GM19043 (cell line): ENCODE data around the gene EPHB6.
A peak's percentile ranks its signal among the peaks of the same experiment; 100 is the strongest.

Experiments used
- ATAC-seq: cut with Tn5 transposase; IDR thresholded peaks from one replicate; pipeline ENCODE4 v1.9.1; 2021; ENCODE audit warnings: low read depth; ENCODE audit not compliant: unreplicated experiment

The EPHB6 gene

DNA sequence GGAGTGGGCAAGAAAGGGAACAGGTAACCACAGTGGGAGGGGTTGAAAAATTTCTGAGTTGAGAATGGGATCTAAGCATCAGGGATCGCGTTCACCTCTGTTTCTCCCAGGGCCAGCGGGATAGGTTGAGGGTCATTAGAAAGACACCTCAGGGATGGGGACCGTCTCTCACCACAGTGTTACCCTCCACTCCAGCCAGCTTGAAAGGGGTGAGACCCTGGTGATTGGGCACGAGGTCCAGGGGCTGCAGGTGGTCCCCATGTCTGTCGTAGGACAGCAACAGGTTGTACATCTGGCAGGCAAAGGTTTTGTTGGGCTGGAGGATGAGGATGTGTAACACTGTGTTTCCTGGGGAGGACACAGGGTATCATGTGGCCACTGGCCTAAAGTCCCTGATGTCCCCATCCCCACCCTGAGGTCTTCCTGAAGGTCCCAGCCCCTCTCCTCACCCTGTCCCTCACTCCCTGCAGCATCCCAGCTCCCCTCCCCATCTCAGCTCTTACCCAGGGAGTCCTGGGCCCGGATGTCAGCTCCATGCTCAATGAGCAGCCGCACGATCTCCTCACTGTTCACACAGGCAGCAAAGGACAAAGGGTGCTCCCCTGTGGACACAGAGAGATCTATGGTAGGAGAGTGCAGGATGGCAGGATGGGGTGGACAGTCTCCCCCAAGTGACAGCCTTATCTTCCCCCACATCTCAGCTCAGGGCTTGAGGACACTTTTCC lies 21.5 kb downstream of the EPHB6 start:
- ATAC-seq, result no peak

- ATAC-seq, result no peak
Measured at GRCh38 chr7:142876991-142877910, 22.4 kb downstream of the EPHB6 start.

GRCh38 chr7:142878315-142878714 lies 23.4 kb downstream of the EPHB6 start:
- no peak for ATAC-seq

DNA sequence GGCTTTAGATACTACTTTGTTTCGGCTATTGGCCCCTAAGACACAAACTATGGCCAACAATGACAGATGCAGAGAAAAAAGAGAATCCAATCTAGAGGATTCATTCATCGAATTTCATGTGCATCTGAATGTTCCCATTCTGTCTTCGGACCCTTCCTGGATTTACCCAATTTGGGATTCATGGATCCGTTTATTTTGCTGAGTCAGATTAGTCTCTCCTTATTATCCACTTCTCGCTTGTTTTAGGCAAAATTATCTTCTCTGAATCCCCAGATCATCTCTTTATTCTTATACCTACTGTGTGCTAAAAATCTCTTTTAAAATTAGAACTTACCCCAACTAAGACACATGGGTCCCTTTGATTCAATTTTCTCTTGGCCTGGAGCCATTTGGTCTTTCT lies 24.2 kb downstream of the EPHB6 start:
- no peak for ATAC-seq

GRCh38 chr7:142880876-142881505 lies 26.1 kb downstream of the EPHB6 start:
- peak; percentile 78 for ATAC-seq

GRCh38 chr7:142881586-142882337 lies 26.9 kb downstream of the EPHB6 start:
- no peak for ATAC-seq

DNA sequence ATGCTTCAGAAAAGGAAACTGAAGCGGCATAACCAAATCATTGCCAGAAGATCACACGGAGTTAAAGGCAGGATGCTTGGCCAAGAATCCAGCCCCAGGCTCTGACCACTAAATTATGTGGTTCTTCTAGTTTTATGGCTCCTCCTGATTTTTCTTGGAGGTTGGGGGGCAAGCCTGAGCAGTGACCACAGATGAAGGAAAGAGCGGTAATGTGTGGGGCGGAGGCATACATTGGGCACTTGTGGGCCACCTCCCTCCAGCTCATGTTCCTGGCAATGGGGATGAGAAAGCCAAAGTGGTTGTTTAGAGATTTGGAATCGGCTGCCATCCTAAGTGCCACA lies 27.4 kb downstream of the EPHB6 start:
- ATAC-seq, result no peak

DNA sequence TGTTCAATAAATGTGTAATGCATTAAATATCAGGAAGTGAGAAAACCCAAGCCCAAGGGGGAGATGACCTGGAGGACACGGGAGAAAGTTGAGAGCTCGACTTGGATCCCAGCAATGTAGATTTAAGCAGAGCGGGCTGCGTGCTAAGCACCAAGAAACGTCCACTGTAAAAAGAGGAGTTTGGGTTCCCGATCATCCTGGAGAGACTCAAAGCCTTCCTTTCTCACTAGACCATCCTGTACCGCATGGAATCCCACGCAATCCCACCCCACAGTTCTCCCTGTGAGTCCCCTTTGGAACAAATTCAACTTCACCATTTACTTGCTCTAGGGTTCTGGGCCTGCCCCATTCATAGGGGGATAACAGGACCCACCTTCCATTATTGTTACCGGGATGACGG lies 28.3 kb downstream of the EPHB6 start:
- ATAC-seq, result no peak

DNA sequence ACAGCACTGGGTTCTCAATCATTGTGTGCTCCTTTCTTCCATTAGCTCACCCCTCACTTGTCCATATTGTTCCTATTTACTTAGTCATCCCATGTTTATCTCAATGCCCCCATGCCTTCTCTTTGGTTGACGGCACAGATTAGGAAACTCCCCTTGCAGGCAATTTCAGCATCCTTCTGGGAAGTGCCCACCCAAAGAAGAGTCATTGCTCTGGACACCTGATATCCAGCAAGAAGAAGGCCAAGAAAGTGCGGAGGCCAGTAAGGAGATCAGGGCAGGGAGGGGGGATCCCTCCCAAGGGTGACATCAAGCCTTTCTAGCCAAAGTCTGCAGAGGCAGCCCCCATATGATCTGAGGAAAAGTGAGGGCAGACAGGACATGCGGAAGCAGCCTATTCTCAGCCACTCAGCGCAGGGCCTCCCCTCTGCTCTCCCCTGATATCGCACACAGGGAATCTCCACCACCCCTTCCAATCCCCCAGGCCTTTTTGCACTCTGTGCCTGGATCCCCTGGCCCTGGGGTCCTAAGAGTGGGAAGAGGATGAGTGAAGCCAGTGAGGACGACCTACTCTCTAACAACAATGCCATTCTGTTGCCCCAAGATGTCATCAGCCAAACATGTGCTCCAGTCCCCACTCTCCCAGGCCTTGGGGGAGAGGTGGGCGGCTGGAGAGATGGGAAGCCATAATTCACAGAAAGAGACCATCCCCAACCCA lies 28.9 kb downstream of the EPHB6 start:
- ATAC-seq, result no peak

GRCh38 chr7:142884286-142884640 lies 29.4 kb downstream of the EPHB6 start:
- no peak for ATAC-seq

DNA sequence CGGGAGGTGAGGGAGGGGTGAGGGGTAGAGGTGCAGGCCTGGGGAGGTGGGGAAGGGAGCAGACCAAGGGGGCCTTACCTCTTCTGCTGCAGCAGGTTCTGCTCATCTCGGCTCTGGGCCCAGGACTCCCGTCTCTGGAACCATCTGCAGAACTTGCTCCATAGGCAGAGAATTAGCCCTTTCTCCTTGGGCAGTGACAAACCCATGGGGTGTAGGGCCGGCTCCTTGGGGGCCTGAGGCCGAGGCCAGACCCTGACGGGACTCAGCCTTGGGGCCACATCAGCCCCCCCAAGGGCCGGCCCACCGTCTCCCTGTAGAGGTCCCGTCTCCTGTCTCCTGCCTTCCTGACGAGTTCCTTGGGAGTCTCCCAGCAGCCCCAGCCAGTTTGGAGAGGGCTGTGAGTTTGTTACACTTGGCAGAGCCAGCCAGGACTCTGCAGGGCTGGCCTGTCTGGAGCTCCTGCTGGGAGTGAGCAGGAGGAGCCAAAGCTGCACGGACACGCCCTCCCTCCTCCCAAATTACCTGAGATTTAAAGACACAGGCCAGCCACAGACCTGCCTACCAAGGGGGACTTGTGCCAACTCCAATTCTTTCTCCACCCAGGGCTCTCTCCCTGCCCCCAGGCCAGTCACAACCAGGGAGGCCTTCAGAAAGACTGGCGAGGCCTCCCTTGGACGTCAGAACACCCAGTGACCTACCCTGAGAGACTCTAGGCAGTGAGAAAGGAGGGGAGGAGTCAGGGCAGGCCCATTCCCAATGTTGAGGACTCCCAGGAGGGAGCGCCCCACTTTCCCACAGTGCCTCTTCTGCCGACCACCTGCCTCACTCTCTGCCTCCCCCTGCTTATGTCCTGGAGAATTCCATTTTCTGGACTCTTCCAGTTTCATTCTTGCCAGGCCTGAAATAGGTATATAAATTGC lies 30.7 kb downstream of the EPHB6 start, which contains the start of gene TRPV6:
TSS of gene TRPV6 (minus strand) at position 435 of the 920 bp plus-strand sequence.
- no peak for ATAC-seq

DNA sequence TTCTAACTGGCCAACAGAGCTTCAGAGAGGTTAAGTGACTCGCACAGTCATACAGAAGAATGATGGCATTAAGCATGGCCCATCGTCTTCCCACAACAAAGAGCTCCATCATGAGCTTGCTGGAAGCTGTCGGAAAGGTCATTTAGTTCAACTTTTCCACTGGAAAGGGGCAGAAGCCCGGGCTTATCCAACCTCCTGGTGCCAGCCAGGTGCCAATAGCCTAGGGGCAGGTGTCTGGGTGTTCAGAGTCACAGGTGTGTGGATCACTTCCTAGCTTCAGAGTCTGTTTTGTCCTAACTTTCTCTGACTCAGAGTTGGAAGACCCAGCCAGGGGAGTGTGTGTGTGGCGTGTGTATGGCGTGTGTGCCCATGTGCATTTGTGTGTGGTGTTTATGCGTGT lies 32.0 kb downstream of the EPHB6 start:
- ATAC-seq, result no peak

DNA sequence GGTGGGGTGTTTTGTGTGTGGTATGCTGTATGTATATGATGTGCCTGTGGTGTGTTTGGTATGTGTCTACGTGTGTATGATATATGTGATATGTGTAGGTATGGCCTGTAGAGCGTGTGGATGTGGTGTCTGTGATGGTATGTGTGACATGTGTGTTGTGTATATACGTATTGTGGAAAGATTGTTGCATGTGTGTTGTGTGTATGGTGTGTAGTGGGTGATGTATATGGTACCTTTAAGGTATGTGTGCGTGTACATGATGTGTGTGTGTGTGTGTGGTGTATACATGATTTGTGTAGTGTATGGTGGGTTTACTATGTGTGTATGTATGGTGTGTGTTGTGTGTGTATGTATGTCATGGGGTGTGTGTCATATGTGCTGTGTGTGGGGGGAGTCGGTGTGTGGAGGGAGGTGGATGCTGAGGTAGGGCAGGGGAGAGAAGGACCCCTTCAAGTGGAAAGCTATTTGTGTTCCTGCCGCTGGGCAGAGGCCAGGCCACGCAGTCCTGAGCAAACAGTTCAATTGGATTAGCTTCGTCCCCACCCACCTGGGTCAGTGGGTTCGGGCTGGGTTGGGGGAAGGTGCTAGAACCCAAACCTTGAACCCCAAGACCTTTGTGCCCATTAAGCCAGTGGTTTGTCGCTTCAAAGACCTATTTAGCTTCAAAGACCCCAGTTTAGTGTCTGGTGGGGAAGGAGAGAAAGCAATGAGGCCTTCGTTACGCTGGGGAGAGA lies 32.6 kb downstream of the EPHB6 start:
- ATAC-seq, result no peak

- no peak for ATAC-seq
Measured at GRCh38 chr7:142889816-142890215, 34.9 kb downstream of the EPHB6 start.

DNA sequence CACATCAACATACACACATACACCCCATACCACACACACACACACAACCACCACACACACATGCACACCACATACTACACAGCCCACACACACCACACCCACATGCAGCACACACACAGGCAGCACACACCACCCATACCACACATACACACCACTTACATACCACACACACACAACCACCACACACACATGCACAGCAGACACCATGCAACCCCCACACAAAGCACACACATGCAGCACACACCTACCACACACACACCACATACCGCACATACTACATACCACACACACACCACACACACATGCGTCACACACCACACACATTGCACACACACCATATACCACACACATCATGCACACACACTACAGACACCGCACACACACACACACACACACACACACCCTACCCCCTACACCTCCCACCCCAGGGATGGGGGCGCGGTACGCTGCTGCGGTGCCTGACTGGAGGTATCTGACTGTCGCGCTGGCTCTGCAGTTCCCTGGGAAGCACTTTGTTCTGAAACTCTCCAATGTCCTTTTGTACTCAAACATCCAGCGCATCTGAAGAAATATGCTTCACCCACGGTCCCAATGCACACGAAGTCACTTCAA lies 36.1 kb downstream of the EPHB6 start:
- ATAC-seq, result no peak

DNA sequence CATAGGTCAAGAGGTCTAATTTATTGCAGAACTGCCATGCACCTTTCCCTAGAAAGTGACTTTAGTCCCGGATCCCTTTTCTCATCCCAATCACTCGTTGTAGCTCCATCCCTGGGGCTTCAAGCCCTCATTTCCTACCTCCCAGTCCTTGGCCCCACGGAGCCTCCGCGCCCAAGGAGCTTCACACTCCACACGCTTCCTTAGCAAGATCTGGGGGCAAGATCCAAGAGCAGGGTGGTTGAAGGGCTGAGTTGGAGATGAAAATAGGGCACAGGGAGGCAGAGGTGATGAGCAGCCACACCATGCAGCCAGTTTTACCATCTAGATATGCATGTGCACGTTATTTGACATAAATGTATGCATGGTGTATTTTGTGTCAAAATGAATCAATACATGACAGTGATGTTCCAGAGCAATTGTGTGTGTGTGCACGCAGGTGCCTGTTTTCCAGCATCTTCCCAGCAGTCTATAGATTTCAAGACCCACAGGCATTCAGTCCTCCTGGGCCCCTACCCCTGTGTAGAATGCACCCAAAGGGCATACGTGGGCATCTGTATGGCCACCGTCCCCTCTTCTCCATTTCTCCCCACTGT lies 36.7 kb downstream of the EPHB6 start:
- no peak for ATAC-seq

GRCh38 chr7:142892951-142893350 lies 38.1 kb downstream of the EPHB6 start:
- ATAC-seq, result no peak
